NCI-H146 treated with DMSO at 0.1 percent for 48 hours (cell line): ENCODE results near the gene TBC1D9.

Experiments used
- DNase-seq: peaks from one replicate; lab custom pipeline; 2025; ENCODE audit not compliant: unreplicated experiment; lab: John Stamatoyannopoulos, UW

The TBC1D9 gene

GRCh38 chr4:140695483-140695882 lies 60.7 kb downstream of the TBC1D9 start:
- no peak for DNase-seq

- no peak for DNase-seq
Measured at GRCh38 chr4:140693562-140693961, 62.6 kb downstream of the TBC1D9 start.

- peak; percentile 5 for DNase-seq
Measured at GRCh38 chr4:140691369-140691768, 64.8 kb downstream of the TBC1D9 start.

GRCh38 chr4:140690093-140690492 lies 66.1 kb downstream of the TBC1D9 start:
- DNase-seq, result no peak

GRCh38 chr4:140689623-140690022 lies 66.6 kb downstream of the TBC1D9 start:
- DNase-seq, result no peak

GRCh38 chr4:140688711-140689598 lies 67.2 kb downstream of the TBC1D9 start:
- no peak for DNase-seq

GRCh38 chr4:140686796-140687195 lies 69.4 kb downstream of the TBC1D9 start:
- DNase-seq, result no peak

- no peak for DNase-seq
Measured at GRCh38 chr4:140684314-140684713, 71.9 kb downstream of the TBC1D9 start.

GRCh38 chr4:140681201-140681600 lies 75.0 kb downstream of the TBC1D9 start:
- DNase-seq, result no peak

- no peak for DNase-seq
Measured at GRCh38 chr4:140680686-140681085, 75.5 kb downstream of the TBC1D9 start.

GRCh38 chr4:140679576-140679975 lies 76.6 kb downstream of the TBC1D9 start:
- DNase-seq, result no peak

GRCh38 chr4:140675599-140676231 lies 80.5 kb downstream of the TBC1D9 start:
- DNase-seq, result no peak

GRCh38 chr4:140673729-140674128 lies 82.5 kb downstream of the TBC1D9 start:
- DNase-seq, result no peak

GRCh38 chr4:140672416-140672815 lies 83.8 kb downstream of the TBC1D9 start:
- DNase-seq, result no peak

GRCh38 chr4:140668111-140668510 lies 88.1 kb downstream of the TBC1D9 start:
- no peak for DNase-seq

- no peak for DNase-seq
Measured at GRCh38 chr4:140666889-140667614, 89.1 kb downstream of the TBC1D9 start.

GRCh38 chr4:140662082-140662869 lies 93.9 kb downstream of the TBC1D9 start:
- no peak for DNase-seq

GRCh38 chr4:140661550-140661949 lies 94.6 kb downstream of the TBC1D9 start:
- no peak for DNase-seq

- DNase-seq, result no peak
Measured at GRCh38 chr4:140659943-140660700, 96.1 kb downstream of the TBC1D9 start.

GRCh38 chr4:140654495-140654814 lies 101.7 kb downstream of the TBC1D9 start:
- DNase-seq, result no peak
